Thoracic aorta (tissue), 2 donors: ENCODE data around the gene GARIN5A. TPM values are rescaled to one million over a fixed set of nuclear protein-coding genes. Genes with fewer than 3 reads are reported as not detected.
A peak's percentile ranks its signal among the peaks of the same experiment; 100 is the strongest.

Source experiments
- ATAC-seq: fragments of 150-250 bp; one replicate; pipeline ENCODE4 v1.8.0; 2017; ENCODE audit warnings: low read depth; ENCODE audit not compliant: insufficient number of reproducible peaks, low FRiP score
- DNase-seq: peaks from one replicate; pipeline ENCODE4 v3.0.0-alpha.2; 2020; ENCODE audit warnings: low spot score
- H3K27ac ChIP-seq, 2 donors: fragments of 200-600 bp; sonication (generic); 1 replicate in 1 of 2; 2 replicates in 1 of 2; pipeline ENCODE4 v1.5.1; 2016; ENCODE audit warnings: mild to moderate bottlenecking in 2 of 2, moderate library complexity in 2 of 2
- H3K27me3 ChIP-seq: fragments of 200-600 bp; sonication (generic); replicated peaks from 2 replicates; pipeline ENCODE4 v1.6.0; 2016; ENCODE audit warnings: mild to moderate bottlenecking; ENCODE audit not compliant: insufficient read depth
- H3K36me3 ChIP-seq: fragments of 200-600 bp; sonication (generic); one replicate; pipeline ENCODE4 v1.5.1; 2016
- H3K4me1 ChIP-seq, 2 donors: fragments of 200-600 bp; sonication (generic); 1 replicate in 1 of 2; 2 replicates in 1 of 2; pipeline versions ENCODE4 v1.5.1 to v1.6.0; 2016; ENCODE audit warnings: low read depth in 2 of 2, mild to moderate bottlenecking in 1 of 2; ENCODE audit not compliant: control insufficient read depth in 1 of 2
- H3K4me3 ChIP-seq: fragments of 200-600 bp; sonication (generic); 2 replicates; pipeline ENCODE4 v1.5.1; 2016; ENCODE audit warnings: mild to moderate bottlenecking
- H3K9me3 ChIP-seq: fragments of 200-600 bp; sonication (generic); 2 replicates; pipeline ENCODE4 v1.5.1; 2016
- CTCF ChIP-seq: fragments of 200-600 bp; sonication (generic); IDR thresholded peaks from one replicate; pipeline ENCODE4 v1.5.1; 2019; ENCODE audit warnings: antibody characterized with exemption
- total RNA-seq, 2 donors: library from RNA; depleted of rRNA; stranded (reverse); fragments of >200 nt; gene quantifications; one replicate each; pipeline versions ENCODE4 v1.1.0 to v1.2.3, GENCODE V29; 2016

The GARIN5A gene
- total RNA-seq, 2 donors from 2014 or later, result 0.56 TPM; not detected in 1

- H3K4me1 ChIP-seq, result no peaks in the 10 kb centered on the region
- ATAC-seq (no peak), DNase-seq (no peak)
- no peaks in the 10 kb centered on the region for H3K9me3 ChIP-seq
- no peak overlapping the region for H3K4me3 ChIP-seq
- H3K36me3 ChIP-seq, result no peaks in the 10 kb centered on the region
- TF ChIP-seq CTCF, result no peak
- H3K27me3 ChIP-seq, result no peaks in the 10 kb centered on the region
- H3K27ac ChIP-seq, result no peak overlapping the region
Observed at GRCh38 chr19:50464348-50464747, 12.3 kb downstream of the GARIN5A start.

- H3K36me3 ChIP-seq, result no peaks in the 10 kb centered on the region
- DNase-seq (no peak), ATAC-seq (no peak)
- H3K27ac ChIP-seq, result no peak overlapping the region
- H3K4me1 ChIP-seq, result no peaks in the 10 kb centered on the region
- TF ChIP-seq CTCF, result no peak
- no peaks in the 10 kb centered on the region for H3K9me3 ChIP-seq
- no peaks in the 10 kb centered on the region for H3K27me3 ChIP-seq
- H3K4me3 ChIP-seq, result no peak overlapping the region
Observed at GRCh38 chr19:50462970-50463369, 13.7 kb downstream of the GARIN5A start.

- Histone ChIP-seq H3K36me3 (no peaks in the 10 kb centered on the region), H3K27ac (no peak overlapping the region), H3K4me1 (no peaks in the 10 kb centered on the region), H3K9me3 (no peaks in the 10 kb centered on the region), H3K27me3 (no peaks in the 10 kb centered on the region), H3K4me3 (no peak overlapping the region)
- TF ChIP-seq CTCF, result peak; percentile 66
- ATAC-seq, result no peak
- no peak for DNase-seq
Observed at GRCh38 chr19:50461066-50461875, 15.4 kb downstream of the GARIN5A start.

- no peaks in the 10 kb centered on the region for H3K9me3 ChIP-seq
- no peaks in the 10 kb centered on the region for H3K4me1 ChIP-seq
- H3K4me3 ChIP-seq, result no peak overlapping the region
- ATAC-seq (no peak), DNase-seq (no peak)
- H3K36me3 ChIP-seq, result no peaks in the 10 kb centered on the region
- H3K27ac ChIP-seq, result no peak overlapping the region
- no peaks in the 10 kb centered on the region for H3K27me3 ChIP-seq
- TF ChIP-seq CTCF, result no peak
Observed at GRCh38 chr19:50460161-50460765, 16.4 kb downstream of the GARIN5A start.

GRCh38 chr19:50459638-50460037 lies 17.0 kb downstream of the GARIN5A start:
- no peaks in the 10 kb centered on the region for H3K27me3 ChIP-seq
- no peak overlapping the region for H3K4me3 ChIP-seq
- H3K36me3 ChIP-seq, result no peaks in the 10 kb centered on the region
- H3K27ac ChIP-seq, result no peak overlapping the region
- DNase-seq, result no peak
- no peaks in the 10 kb centered on the region for H3K4me1 ChIP-seq
- no peaks in the 10 kb centered on the region for H3K9me3 ChIP-seq
- ATAC-seq, result no peak
- TF ChIP-seq CTCF, result no peak
